Neutrophil (primary cell): ENCODE measurements around the gene ECHDC1.

Experiments
- H3K27ac ChIP-seq: fragments of 200-600 bp; sonication (generic); 2 replicates; pipeline ENCODE4 v1.5.1; 2016; ENCODE audit warnings: mild to moderate bottlenecking, moderate library complexity
- H3K27me3 ChIP-seq: fragments of 200-600 bp; sonication (generic); 2 replicates; pipeline ENCODE4 v1.6.0; 2016; ENCODE audit warnings: mild to moderate bottlenecking
- H3K36me3 ChIP-seq: fragments of 200-600 bp; sonication (generic); 2 replicates; pipeline ENCODE4 v1.5.1; 2017
- H3K4me1 ChIP-seq, 2 experiments: fragments of 200-600 bp in 1 of 2; sonication (generic) in 1 of 2; 1 replicate in 1 of 2; 2 replicates in 1 of 2; pipeline versions ENCODE4 v1.5.1 to v1.6.1; 2013 to 2016; ENCODE audit warnings: low read depth in 1 of 2, low read length in 1 of 2, mild to moderate bottlenecking in 1 of 2, moderate library complexity in 1 of 2; ENCODE audit not compliant: control insufficient read depth in 1 of 2, insufficient read depth in 1 of 2
- H3K4me3 ChIP-seq, 2 experiments: fragments of 200-600 bp in 1 of 2; sonication (generic) in 1 of 2; 1 replicate in 1 of 2; 2 replicates in 1 of 2; pipeline ENCODE4 v1.5.1; 2013 to 2016; ENCODE audit warnings: low read depth in 1 of 2, low read length in 1 of 2, mild to moderate bottlenecking in 1 of 2, moderate library complexity in 1 of 2
- H3K9me3 ChIP-seq: fragments of 200-600 bp; sonication (generic); 2 replicates; pipeline ENCODE4 v1.5.1; 2016
- TF ChIP-seq, protein P1 (sequence below): fragments of 200-600 bp; sonication (generic); IDR thresholded peaks from 2 replicates; pipeline ENCODE4 v1.5.1; 2016; ENCODE audit warnings: antibody characterized with exemption

ECHDC1 gene

DNA sequence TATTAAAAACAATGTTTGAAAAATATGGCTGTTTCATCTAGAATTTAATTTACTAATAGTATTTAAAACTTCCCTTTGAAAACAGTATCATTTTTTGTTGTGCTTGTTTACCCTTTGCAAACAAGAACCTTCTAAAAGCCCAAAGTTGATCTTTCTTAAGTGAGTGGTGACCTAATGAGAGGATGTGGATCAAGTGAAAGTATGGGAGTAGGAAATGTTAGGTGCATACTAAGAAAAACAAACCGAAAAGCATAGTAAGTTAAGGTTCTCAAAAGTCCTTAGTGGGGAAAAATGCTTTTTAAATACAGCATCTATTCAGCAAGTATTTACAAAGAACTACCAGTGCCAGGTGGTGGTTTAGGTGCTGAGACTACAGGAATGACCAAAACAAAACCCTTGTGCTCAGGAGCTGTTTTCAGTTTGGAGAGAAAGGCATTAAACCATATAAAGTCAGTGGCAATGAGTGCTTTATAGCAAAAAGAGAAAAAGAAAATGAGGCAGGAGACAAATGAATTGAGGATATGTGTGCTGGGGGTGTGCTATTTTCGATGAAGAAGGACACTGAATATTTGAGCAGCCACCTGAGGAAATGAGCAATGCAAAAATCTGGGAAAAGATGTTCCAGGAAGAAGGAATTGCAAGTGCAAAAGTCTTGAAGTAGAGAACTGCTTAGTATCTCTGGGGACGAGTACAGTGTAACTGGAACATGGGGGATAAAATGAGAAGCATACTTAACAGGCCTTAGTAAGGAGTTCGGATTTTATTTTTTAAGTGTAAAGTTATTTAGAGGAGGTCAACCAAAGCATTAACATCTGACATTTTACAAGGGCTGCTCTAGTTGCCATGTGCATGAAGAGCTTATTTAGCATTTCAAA, 52.8 kb downstream of the ECHDC1 start:
- peaks cover 61% of the 10 kb centered on the region for H3K36me3 ChIP-seq
- H3K4me1 ChIP-seq = no peaks in the 10 kb centered on the region
- TF ChIP-seq, protein P1, sequence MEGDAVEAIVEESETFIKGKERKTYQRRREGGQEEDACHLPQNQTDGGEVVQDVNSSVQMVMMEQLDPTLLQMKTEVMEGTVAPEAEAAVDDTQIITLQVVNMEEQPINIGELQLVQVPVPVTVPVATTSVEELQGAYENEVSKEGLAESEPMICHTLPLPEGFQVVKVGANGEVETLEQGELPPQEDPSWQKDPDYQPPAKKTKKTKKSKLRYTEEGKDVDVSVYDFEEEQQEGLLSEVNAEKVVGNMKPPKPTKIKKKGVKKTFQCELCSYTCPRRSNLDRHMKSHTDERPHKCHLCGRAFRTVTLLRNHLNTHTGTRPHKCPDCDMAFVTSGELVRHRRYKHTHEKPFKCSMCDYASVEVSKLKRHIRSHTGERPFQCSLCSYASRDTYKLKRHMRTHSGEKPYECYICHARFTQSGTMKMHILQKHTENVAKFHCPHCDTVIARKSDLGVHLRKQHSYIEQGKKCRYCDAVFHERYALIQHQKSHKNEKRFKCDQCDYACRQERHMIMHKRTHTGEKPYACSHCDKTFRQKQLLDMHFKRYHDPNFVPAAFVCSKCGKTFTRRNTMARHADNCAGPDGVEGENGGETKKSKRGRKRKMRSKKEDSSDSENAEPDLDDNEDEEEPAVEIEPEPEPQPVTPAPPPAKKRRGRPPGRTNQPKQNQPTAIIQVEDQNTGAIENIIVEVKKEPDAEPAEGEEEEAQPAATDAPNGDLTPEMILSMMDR = no peak
- peak overlapping the region; percentile 7 for H3K27ac ChIP-seq
- no peaks in the 10 kb centered on the region for H3K9me3 ChIP-seq
- H3K4me3 ChIP-seq = no peak overlapping the region
- H3K27me3 ChIP-seq = no peaks in the 10 kb centered on the region

GRCh38 chr6:127289934-127290333, 53.5 kb downstream of the ECHDC1 start:
- Histone ChIP-seq H3K27ac (peak overlapping the region; percentile 7), H3K4me1 (no peaks in the 10 kb centered on the region), H3K27me3 (no peaks in the 10 kb centered on the region), H3K9me3 (no peaks in the 10 kb centered on the region), H3K36me3 (peaks cover 65% of the 10 kb centered on the region), H3K4me3 (no peak overlapping the region)
- TF ChIP-seq, protein P1 = no peak

DNA sequence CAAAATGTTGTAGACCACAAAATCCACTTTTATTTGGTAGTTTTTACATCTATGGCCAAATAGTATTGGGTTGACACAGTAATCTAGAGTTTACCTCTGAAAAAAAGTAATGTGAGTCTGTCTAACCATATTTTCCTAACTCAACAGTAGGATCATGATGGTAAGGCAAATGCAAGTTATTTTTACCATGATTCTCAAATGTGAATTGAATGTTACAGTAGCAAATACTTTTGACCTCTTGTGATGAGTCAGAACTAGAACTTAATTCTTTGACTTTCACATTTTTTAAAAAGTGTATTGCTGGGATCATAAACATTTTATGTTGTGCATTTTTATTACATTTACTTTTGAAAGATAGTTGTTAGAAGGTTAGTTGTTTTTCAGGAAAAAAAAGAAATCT, 54.7 kb downstream of the ECHDC1 start:
- Histone ChIP-seq H3K9me3 (no peaks in the 10 kb centered on the region), H3K36me3 (peaks cover 67% of the 10 kb centered on the region), H3K27me3 (no peaks in the 10 kb centered on the region), H3K4me1 (no peaks in the 10 kb centered on the region), H3K27ac (no peak overlapping the region), H3K4me3 (no peak overlapping the region)
- TF ChIP-seq, protein P1 = no peak

DNA sequence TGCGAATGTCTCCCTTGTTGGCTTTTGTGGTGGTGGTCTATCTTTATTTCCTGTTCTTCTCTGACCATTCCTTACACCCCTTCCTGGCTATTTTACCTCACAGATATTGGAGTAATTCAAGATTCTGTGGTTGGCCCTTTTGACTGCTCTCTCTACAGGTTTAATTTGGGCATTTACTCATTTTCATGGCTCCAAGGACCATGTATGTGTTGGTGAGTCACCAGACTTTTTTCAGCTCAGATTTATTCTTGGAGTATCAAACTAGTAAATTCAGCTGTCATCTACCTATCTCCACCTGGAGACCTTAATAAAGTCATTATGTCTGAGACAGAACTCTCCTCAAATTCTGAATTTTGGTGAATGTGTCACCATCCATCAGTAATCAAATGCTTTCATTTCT, 61.2 kb downstream of the ECHDC1 start:
- no peak overlapping the region for H3K4me3 ChIP-seq
- no peaks in the 10 kb centered on the region for H3K9me3 ChIP-seq
- H3K27me3 ChIP-seq = no peaks in the 10 kb centered on the region
- peaks cover 0 to 6% of the 10 kb centered on the region in 2 experiments for H3K4me1 ChIP-seq
- H3K36me3 ChIP-seq = peaks cover 67% of the 10 kb centered on the region
- TF ChIP-seq, protein P1 = no peak
- no peak overlapping the region for H3K27ac ChIP-seq

GRCh38 chr6:127279815-127280214, 63.6 kb downstream of the ECHDC1 start:
- Histone ChIP-seq H3K4me3 (no peak overlapping the region), H3K4me1 (peaks cover 0 to 6% of the 10 kb centered on the region in 2 experiments), H3K27ac (no peak overlapping the region), H3K36me3 (peaks cover 46% of the 10 kb centered on the region), H3K27me3 (no peaks in the 10 kb centered on the region), H3K9me3 (no peaks in the 10 kb centered on the region)
- TF ChIP-seq, protein P1 = no peak
